ENCODE data around the gene ERCC6. TPM values are rescaled to one million over a fixed set of nuclear protein-coding genes. Genes with fewer than 3 reads are reported as not detected.
A peak's percentile ranks its signal among the peaks of the same experiment; 100 is the strongest.

Gene ERCC6
- total and polyA plus RNA-seq, 2 experiments from 2014 or later: 50.8 to 69.2 TPM

DNA sequence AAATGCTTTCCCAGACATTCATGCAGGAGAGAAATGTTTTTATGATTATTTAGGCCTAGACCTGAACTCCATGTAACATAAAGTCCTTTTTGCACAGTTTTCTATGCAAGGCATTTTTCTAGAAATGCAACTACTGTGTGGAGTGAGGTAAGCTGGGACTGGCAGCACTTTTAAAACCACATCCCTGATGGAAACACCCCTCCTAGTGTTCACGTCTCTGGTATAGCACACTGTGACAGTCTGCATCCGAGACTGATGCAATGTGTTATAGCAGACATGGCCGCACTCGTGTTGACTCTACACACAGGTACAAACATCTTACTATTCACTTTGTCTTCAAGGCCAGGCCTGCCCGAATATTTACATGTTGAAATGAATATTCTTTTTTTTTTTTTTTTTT, 19.3 kb upstream of the ERCC6 start:
- Histone ChIP-seq H3K79me2 (ENCODE audit: insufficient read depth) (no peaks in the 10 kb centered on the region), H3K36me3 (ENCODE audit: low read depth) (no peaks in the 10 kb centered on the region), H3K9me3 (ENCODE audit: low read depth) (no peaks in the 10 kb centered on the region), H3K4me1 (ENCODE audit: insufficient read depth) (peaks cover 67% of the 10 kb centered on the region), H3K9ac (no peak overlapping the region), H3K27ac (no peak overlapping the region), H3K27me3 (replicated peaks; ENCODE audit: insufficient read depth) (no peaks in the 10 kb centered on the region), H3F3A (ENCODE audit: insufficient read depth) (peaks cover 60% of the 10 kb centered on the region), H4K20me1 (ENCODE audit: insufficient read depth) (no peaks in the 10 kb centered on the region), H3K9me2 (ENCODE audit: insufficient read depth) (no peaks in the 10 kb centered on the region), H2AFZ (no peak overlapping the region), H3K4me2 (ENCODE audit: unreplicated experiment) (no peak overlapping the region), H3K4me3 (no peak overlapping the region)
- DNase-seq: peak; percentile 35
- TF ChIP-seq EZH2 (IDR thresholded peaks at IDR 0.05; ENCODE audit: insufficient read depth, poor library complexity, severe bottlenecking) (no peak), EZH2phosphoT487 (IDR thresholded peaks at IDR 0.05; ENCODE audit: insufficient read depth, low read depth) (no peak)
- in situ Hi-C loops (cut with MboI): no loop called here
- WGBS, 2 experiments (ENCODE audit: low coverage in 1 of 2, low lambda C conversion rate in 2 of 2, missing lambda C conversion rate in 2 of 2): 72 to 78% methylated on average over 5 of the region's 5 CpGs

GRCh38 chr10:49557681-49558080, 18.8 kb upstream of the ERCC6 start:
- H4K20me1 ChIP-seq (ENCODE audit: insufficient read depth): no peaks in the 10 kb centered on the region
- H3K9me3 ChIP-seq (ENCODE audit: low read depth): no peaks in the 10 kb centered on the region
- H3K27me3 ChIP-seq (replicated peaks; ENCODE audit: insufficient read depth): no peaks in the 10 kb centered on the region
- DNase-seq: peak; percentile 23
- peaks cover 60% of the 10 kb centered on the region for H3F3A ChIP-seq (ENCODE audit: insufficient read depth)
- no peak overlapping the region for H3K9ac ChIP-seq
- TF ChIP-seq EZH2phosphoT487 (IDR thresholded peaks at IDR 0.05; ENCODE audit: insufficient read depth, low read depth) (no peak), EZH2 (IDR thresholded peaks at IDR 0.05; ENCODE audit: insufficient read depth, poor library complexity, severe bottlenecking) (no peak)
- H2AFZ ChIP-seq: 0 out of 2 replicates have a peak overlapping the region, but pooled peaks have one; percentile 51
- no peaks in the 10 kb centered on the region for H3K79me2 ChIP-seq (ENCODE audit: insufficient read depth)
- in situ Hi-C loops (cut with MboI): no loop called here
- WGBS, 2 experiments (ENCODE audit: low coverage in 1 of 2, low lambda C conversion rate in 2 of 2, missing lambda C conversion rate in 2 of 2): 86 to 88% methylated on average over 2 of the region's 2 CpGs
- no peaks in the 10 kb centered on the region for H3K36me3 ChIP-seq (ENCODE audit: low read depth)
- no peaks in the 10 kb centered on the region for H3K9me2 ChIP-seq (ENCODE audit: insufficient read depth)
- H3K4me1 ChIP-seq (ENCODE audit: insufficient read depth): peaks cover 67% of the 10 kb centered on the region
- H3K4me3 ChIP-seq: no peak overlapping the region
- peak overlapping the region; percentile 50 for H3K27ac ChIP-seq
- H3K4me2 ChIP-seq (ENCODE audit: unreplicated experiment): peak overlapping the region; percentile 7

GRCh38 chr10:49556723-49557122, 17.8 kb upstream of the ERCC6 start:
- H3K9me2 ChIP-seq (ENCODE audit: insufficient read depth): no peaks in the 10 kb centered on the region
- no peak overlapping the region for H3K4me2 ChIP-seq (ENCODE audit: unreplicated experiment)
- peaks cover 67% of the 10 kb centered on the region for H3K4me1 ChIP-seq (ENCODE audit: insufficient read depth)
- peak overlapping the region; percentile 50 for H3K27ac ChIP-seq
- peak; percentile 46 for DNase-seq
- WGBS, 2 experiments (ENCODE audit: low coverage in 1 of 2, low lambda C conversion rate in 2 of 2, missing lambda C conversion rate in 2 of 2): 21 to 23% methylated on average over 1 of the region's 1 CpG
- H2AFZ ChIP-seq: peak overlapping the region; percentile 51
- no peaks in the 10 kb centered on the region for H4K20me1 ChIP-seq (ENCODE audit: insufficient read depth)
- no peaks in the 10 kb centered on the region for H3K79me2 ChIP-seq (ENCODE audit: insufficient read depth)
- in situ Hi-C loops (cut with MboI): no loop called here
- H3K4me3 ChIP-seq: no peak overlapping the region
- TF ChIP-seq EZH2 (IDR thresholded peaks at IDR 0.05; ENCODE audit: insufficient read depth, poor library complexity, severe bottlenecking) (no peak), EZH2phosphoT487 (IDR thresholded peaks at IDR 0.05; ENCODE audit: insufficient read depth, low read depth) (no peak)
- no peaks in the 10 kb centered on the region for H3K27me3 ChIP-seq (replicated peaks; ENCODE audit: insufficient read depth)
- peaks cover 62% of the 10 kb centered on the region for H3F3A ChIP-seq (ENCODE audit: insufficient read depth)
- H3K36me3 ChIP-seq (ENCODE audit: low read depth): no peaks in the 10 kb centered on the region
- H3K9ac ChIP-seq: no peak overlapping the region; the same call in 1 of the 2 replicates
- H3K9me3 ChIP-seq (ENCODE audit: low read depth): no peaks in the 10 kb centered on the region

GRCh38 chr10:49552277-49552676, 13.4 kb upstream of the ERCC6 start:
- Histone ChIP-seq H3K27me3 (replicated peaks; ENCODE audit: insufficient read depth) (no peaks in the 10 kb centered on the region), H3K36me3 (ENCODE audit: low read depth) (no peaks in the 10 kb centered on the region), H3K4me1 (ENCODE audit: insufficient read depth) (peaks cover 68% of the 10 kb centered on the region), H3K79me2 (ENCODE audit: insufficient read depth) (no peaks in the 10 kb centered on the region), H3F3A (ENCODE audit: insufficient read depth) (peaks cover 64% of the 10 kb centered on the region), H3K4me3 (peak overlapping the region; percentile 10; the same call in 1 of the 2 replicates), H3K4me2 (ENCODE audit: unreplicated experiment) (peak overlapping the region; percentile 53), H2AFZ (no peak overlapping the region), H3K9ac (peak overlapping the region; percentile 20; the same call in 1 of the 2 replicates), H3K27ac (peak overlapping the region; percentile 91), H4K20me1 (ENCODE audit: insufficient read depth) (no peaks in the 10 kb centered on the region), H3K9me3 (ENCODE audit: low read depth) (no peaks in the 10 kb centered on the region), H3K9me2 (ENCODE audit: insufficient read depth) (no peaks in the 10 kb centered on the region)
- WGBS, 2 experiments (ENCODE audit: low coverage in 1 of 2, low lambda C conversion rate in 2 of 2, missing lambda C conversion rate in 2 of 2): 0 to 1% methylated on average over 2 of the region's 2 CpGs
- DNase-seq: peak; percentile 96
- TF ChIP-seq EZH2phosphoT487 (IDR thresholded peaks at IDR 0.05; ENCODE audit: insufficient read depth, low read depth) (no peak), EZH2 (IDR thresholded peaks at IDR 0.05; ENCODE audit: insufficient read depth, poor library complexity, severe bottlenecking) (no peak)
- in situ Hi-C loops (cut with MboI): no loop called here

All from GM23248 (cell line).